Femur (tissue), 1 donor: Measurements from ENCODE around the gene NTSR1.
A peak's percentile ranks its signal among the peaks of the same experiment; 100 is the strongest.

Source experiments
- DNase-seq: peaks from one replicate; pipeline ENCODE4 v3.0.0-alpha.2; 2017

NTSR1 gene

GRCh38 chr20:62742550-62742949 is 33.9 kb downstream of the NTSR1 start:
- no peak for DNase-seq

- DNase-seq, result no peak
Measured at GRCh38 chr20:62742979-62743776, 34.5 kb downstream of the NTSR1 start.

- DNase-seq, result no peak
Measured at GRCh38 chr20:62743777-62744317, 35.2 kb downstream of the NTSR1 start.

GRCh38 chr20:62744741-62745191 is 36.1 kb downstream of the NTSR1 start:
- peak; percentile 14 for DNase-seq

- DNase-seq, result no peak
Measured at GRCh38 chr20:62745279-62745951, 36.8 kb downstream of the NTSR1 start.

- no peak for DNase-seq
Measured at GRCh38 chr20:62745952-62746288, 37.3 kb downstream of the NTSR1 start.

GRCh38 chr20:62748311-62748710 is 39.7 kb downstream of the NTSR1 start:
- DNase-seq, result no peak

- no peak for DNase-seq
Measured at GRCh38 chr20:62749851-62750445, 41.3 kb downstream of the NTSR1 start.

- no peak for DNase-seq
Measured at GRCh38 chr20:62751551-62752150, 43.0 kb downstream of the NTSR1 start.

- DNase-seq, result no peak
Measured at GRCh38 chr20:62752181-62752670, 43.6 kb downstream of the NTSR1 start.

- DNase-seq, result no peak
Measured at GRCh38 chr20:62752671-62753501, 44.2 kb downstream of the NTSR1 start.

GRCh38 chr20:62753626-62754025 is 45.0 kb downstream of the NTSR1 start:
- DNase-seq, result no peak

GRCh38 chr20:62754122-62754990 is 45.7 kb downstream of the NTSR1 start:
- DNase-seq, result no peak

GRCh38 chr20:62754991-62755356 is 46.3 kb downstream of the NTSR1 start:
- no peak for DNase-seq

- DNase-seq, result no peak
Measured at GRCh38 chr20:62755817-62756724, 47.4 kb downstream of the NTSR1 start.

- DNase-seq, result no peak
Measured at GRCh38 chr20:62758226-62758912, 49.7 kb downstream of the NTSR1 start.

- peak; percentile 37 for DNase-seq
Measured at GRCh38 chr20:62759981-62760431, 51.4 kb downstream of the NTSR1 start.

GRCh38 chr20:62760471-62760855 is 51.8 kb downstream of the NTSR1 start:
- no peak for DNase-seq
